HCT116 (cell line): ENCODE data around the gene SPIRE2. TPM values are rescaled to one million over a fixed set of nuclear protein-coding genes. Genes with fewer than 3 reads are reported as not detected.

Experiments
- ATAC-seq: fragments of 200-7000 bp; cut with Tn5 transposase; 2 replicates; pipeline ENCODE4 v1.9.1; 2020; ENCODE audit warnings: mild to moderate bottlenecking, moderate library complexity
- BruUV-seq: library from RNA; stranded (reverse); fragments of 400-500 nt; replicated peaks from 2 replicates; lab custom pipeline; 2021; lab: Mats Ljungman, UMichigan
- CTCF ChIA-PET: fragments of 300-600 bp; sonication (Branson Sonifier 250); formaldehyde crosslinking; loops from one replicate; lab custom pipeline; 2021; ENCODE audit warnings: antibody characterized with exemption; lab: Charles Lee
- POLR2A ChIA-PET: fragments of 300-600, 350-600 bp; sonication (Branson Sonifier 250); formaldehyde crosslinking; loops from one replicate; lab custom pipeline; 2021; ENCODE audit warnings: antibody characterized with exemption; lab: Charles Lee
- RAD21 ChIA-PET, 2 experiments: fragments of 300-600 bp; sonication (Branson Sonifier 250); formaldehyde crosslinking; loops; one replicate each; lab custom pipeline; 2023; ENCODE audit warnings: low total read pairs in 2 of 2; ENCODE audit not compliant: uncharacterized antibody in 2 of 2, unreplicated experiment in 2 of 2, low non-redundant PET in 1 of 2; lab: Charles Lee
- DNase-seq: peaks from one replicate; pipeline ENCODE4 v3.0.0-alpha.2; 2010; ENCODE audit warnings: low read depth, low spot score
- H2AFZ ChIP-seq: fragments of 200-600 bp; shearing (Covaris generic), sonication (generic); 2 replicates; pipeline ENCODE4 v1.6.1; 2017; ENCODE audit warnings: low read depth, mixed run types, mixed read lengths, antibody characterized with exemption, low read length; ENCODE audit not compliant: poor library complexity, severe bottlenecking
- H3K27ac ChIP-seq: 2 replicates; pipeline ENCODE4 v1.5.1; 2012; ENCODE audit warnings: low read depth, low read length
- H3K27me3 ChIP-seq: fragments of 200-600 bp; sonication (generic); 2 replicates; pipeline ENCODE4 v1.6.1; 2016; ENCODE audit warnings: mixed run types, low read length, mixed read lengths; ENCODE audit not compliant: insufficient read depth
- H3K36me3 ChIP-seq, 2 experiments: fragments of 200-500 bp in 1 of 2; fragments of 200-600 bp in 1 of 2; sonication (Bioruptor generic) in 1 of 2; sonication (generic) in 1 of 2; 2 replicates each; pipeline versions ENCODE4 v1.5.1 to v1.6.1; 2014 to 2016; ENCODE audit warnings: low read length in 2 of 2, inconsistent platforms in 1 of 2, mixed read lengths in 1 of 2, mixed run types in 1 of 2; ENCODE audit not compliant: insufficient read depth in 2 of 2, control insufficient read depth in 1 of 2
- H3K4me1 ChIP-seq, 2 experiments: fragments of 200-600 bp in 1 of 2; sonication (generic) in 1 of 2; 2 replicates each; pipeline versions ENCODE4 v1.5.1 to v1.6.1; 2012 to 2017; ENCODE audit warnings: low read length in 2 of 2, inconsistent platforms in 1 of 2, mild to moderate bottlenecking in 1 of 2, mixed read lengths in 1 of 2, mixed run types in 1 of 2, moderate library complexity in 1 of 2; ENCODE audit not compliant: insufficient read depth in 2 of 2, control insufficient read depth in 1 of 2
- H3K4me2 ChIP-seq: fragments of 200-600 bp; sonication (generic); 2 replicates; pipeline ENCODE4 v1.6.1; 2017; ENCODE audit warnings: mixed run types, low read length, mixed read lengths
- H3K4me3 ChIP-seq, 2 experiments: fragments of 200-600 bp in 1 of 2; sonication (generic) in 1 of 2; replicated peaks in 1 of 2; 2 replicates each; pipeline ENCODE4 v1.5.1; 2011 to 2016; ENCODE audit warnings: low read length in 2 of 2, control low read depth in 1 of 2, low read depth in 1 of 2, mild to moderate bottlenecking in 1 of 2, mixed read lengths in 1 of 2, mixed run types in 1 of 2
- H3K79me2 ChIP-seq: fragments of 200-600 bp; sonication (generic); 2 replicates; pipeline ENCODE4 v1.6.1; 2017; ENCODE audit warnings: mild to moderate bottlenecking, mixed run types, low read length, moderate library complexity, mixed read lengths; ENCODE audit not compliant: insufficient read depth
- H3K9ac ChIP-seq: fragments of 200-600 bp; sonication (generic); 2 replicates; pipeline ENCODE4 v1.6.1; 2016; ENCODE audit warnings: low read length, mixed read lengths
- H3K9me2 ChIP-seq: fragments of 200-600 bp; sonication (generic), shearing (Covaris generic); 2 replicates; pipeline ENCODE4 v1.6.1; 2017; ENCODE audit warnings: mixed run types, mild to moderate bottlenecking, moderate library complexity; ENCODE audit not compliant: insufficient read depth
- H3K9me3 ChIP-seq, 2 experiments: fragments of 200-500 bp in 1 of 2; fragments of 200-600 bp in 1 of 2; sonication (Bioruptor generic) in 1 of 2; sonication (generic) in 1 of 2; 2 replicates each; pipeline ENCODE4 v1.6.1; 2014 to 2017; ENCODE audit warnings: low read length in 2 of 2, mixed read lengths in 2 of 2, inconsistent platforms in 1 of 2, low read depth in 1 of 2, mild to moderate bottlenecking in 1 of 2, mixed run types in 1 of 2, moderate library complexity in 1 of 2; ENCODE audit not compliant: control insufficient read depth in 1 of 2, insufficient read depth in 1 of 2
- H4K20me1 ChIP-seq: fragments of 200-600 bp; sonication (generic), shearing (Covaris generic); 2 replicates; pipeline ENCODE4 v1.6.1; 2017; ENCODE audit warnings: mixed run types, mild to moderate bottlenecking, moderate library complexity; ENCODE audit not compliant: insufficient read depth
- ATF3 ChIP-seq: IDR thresholded peaks from 2 replicates; pipeline ENCODE4 v1.6.1; 2012
- CBX3 ChIP-seq: IDR thresholded peaks from 2 replicates; pipeline ENCODE4 v1.6.1; 2012; ENCODE audit warnings: low read depth
- MAX ChIP-seq: IDR thresholded peaks from 2 replicates; pipeline ENCODE4 v1.6.1; 2012
- POLR2AphosphoS5 ChIP-seq: IDR thresholded peaks from 2 replicates; pipeline ENCODE4 v1.6.1; 2011; ENCODE audit warnings: mild to moderate bottlenecking, low read depth, low read length, moderate library complexity
- RAD21 ChIP-seq: IDR thresholded peaks from 2 replicates; pipeline ENCODE4 v1.6.1; 2012; ENCODE audit warnings: low read depth, mild to moderate bottlenecking
- ZFX ChIP-seq: fragments of 450-650 bp; IDR thresholded peaks from 2 replicates; pipeline ENCODE4 v1.6.1; 2017
- intact Hi-C: fragments of 100-400 bp; cut with micrococcal nuclease; formaldehyde crosslinking; loops from 2 replicates; pipeline ENCODE4 v1.10.0; 2022
- total RNA-seq: library from RNA; stranded (reverse); gene quantifications from one replicate; pipeline ENCODE4 v1.2.1, GENCODE V29; 2021; ENCODE audit not compliant: unreplicated experiment
- TF ChIP-seq, protein P1 (sequence below): IDR thresholded peaks from 2 replicates; pipeline ENCODE4 v1.6.1; 2012; ENCODE audit warnings: low read depth

SPIRE2 gene
- total RNA-seq, 1 experiment from 2014 or later = 21.2 TPM

- TF ChIP-seq ATF3 (no peak), ZFX (no peak), MAX (no peak), CBX3 (no peak), POLR2AphosphoS5 (no peak), RAD21 (no peak)
Observed at GRCh38 chr16:89898201-89898967, 70.1 kb downstream of the SPIRE2 start (continued).

DNA sequence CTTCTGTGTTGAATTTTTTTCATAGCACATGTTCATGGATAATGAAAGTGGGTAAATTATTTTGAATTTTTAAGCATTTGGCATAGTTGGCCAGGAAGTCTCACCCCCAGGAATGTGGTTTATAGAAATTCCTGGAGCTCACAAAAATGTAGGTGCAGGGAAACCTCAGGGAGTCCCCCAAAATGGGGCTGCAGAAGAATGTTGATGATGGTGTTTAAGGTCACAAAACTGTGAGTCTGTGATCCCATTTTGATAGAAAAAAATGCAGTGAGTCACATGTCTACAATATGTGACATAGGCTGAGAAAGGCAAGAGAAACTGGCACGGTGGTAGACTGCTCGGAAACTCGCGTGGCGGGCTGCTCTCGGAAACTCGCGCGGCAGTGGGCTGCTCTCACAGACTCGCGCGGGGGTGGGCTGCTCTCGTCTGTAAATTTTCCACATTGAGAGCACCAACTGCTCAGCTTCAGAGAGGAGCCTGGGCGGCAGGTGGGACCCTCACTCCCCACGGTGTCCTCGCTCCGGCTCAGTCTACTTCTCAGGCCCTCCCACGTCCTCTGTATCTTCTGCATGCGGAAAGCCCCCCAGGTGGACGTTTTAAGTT is 71.7 kb downstream of the SPIRE2 start:
- RAD21 ChIA-PET = no interaction called here
- POLR2A ChIA-PET = no interaction called here
- CTCF ChIA-PET = interaction anchor here (1.2 kb wide), 1 partner anchor 11 kb away, joined by 4 read pairs; no protein-coding TSS in a partner anchor

More for the DNA sequence above, 71.7 kb downstream of the SPIRE2 start:
- Histone ChIP-seq H4K20me1 (no peaks in the 10 kb centered on the region), H3K4me2 (no peak overlapping the region), H3K79me2 (peaks cover 3% of the 10 kb centered on the region; the same call in 1 of the 2 replicates), H3K36me3 (peaks cover 39 to 59% of the 10 kb centered on the region in 2 experiments), H3K4me1 (no peaks in the 10 kb centered on the region), H3K27ac (no peak overlapping the region), H3K27me3 (no peaks in the 10 kb centered on the region), H3K9me3 (no peaks in the 10 kb centered on the region), H3K4me3 (no peak overlapping the region), H3K9me2 (no peaks in the 10 kb centered on the region), H3K9ac (no peak overlapping the region), H2AFZ (no peak overlapping the region)
- no TSS peak for BruUV-seq
- ATAC-seq (no peak), DNase-seq (no peak)
- TF ChIP-seq ZFX = 0 out of 2 replicates have a peak, but pooled peaks have one; percentile 3
- TF ChIP-seq, protein P1, sequence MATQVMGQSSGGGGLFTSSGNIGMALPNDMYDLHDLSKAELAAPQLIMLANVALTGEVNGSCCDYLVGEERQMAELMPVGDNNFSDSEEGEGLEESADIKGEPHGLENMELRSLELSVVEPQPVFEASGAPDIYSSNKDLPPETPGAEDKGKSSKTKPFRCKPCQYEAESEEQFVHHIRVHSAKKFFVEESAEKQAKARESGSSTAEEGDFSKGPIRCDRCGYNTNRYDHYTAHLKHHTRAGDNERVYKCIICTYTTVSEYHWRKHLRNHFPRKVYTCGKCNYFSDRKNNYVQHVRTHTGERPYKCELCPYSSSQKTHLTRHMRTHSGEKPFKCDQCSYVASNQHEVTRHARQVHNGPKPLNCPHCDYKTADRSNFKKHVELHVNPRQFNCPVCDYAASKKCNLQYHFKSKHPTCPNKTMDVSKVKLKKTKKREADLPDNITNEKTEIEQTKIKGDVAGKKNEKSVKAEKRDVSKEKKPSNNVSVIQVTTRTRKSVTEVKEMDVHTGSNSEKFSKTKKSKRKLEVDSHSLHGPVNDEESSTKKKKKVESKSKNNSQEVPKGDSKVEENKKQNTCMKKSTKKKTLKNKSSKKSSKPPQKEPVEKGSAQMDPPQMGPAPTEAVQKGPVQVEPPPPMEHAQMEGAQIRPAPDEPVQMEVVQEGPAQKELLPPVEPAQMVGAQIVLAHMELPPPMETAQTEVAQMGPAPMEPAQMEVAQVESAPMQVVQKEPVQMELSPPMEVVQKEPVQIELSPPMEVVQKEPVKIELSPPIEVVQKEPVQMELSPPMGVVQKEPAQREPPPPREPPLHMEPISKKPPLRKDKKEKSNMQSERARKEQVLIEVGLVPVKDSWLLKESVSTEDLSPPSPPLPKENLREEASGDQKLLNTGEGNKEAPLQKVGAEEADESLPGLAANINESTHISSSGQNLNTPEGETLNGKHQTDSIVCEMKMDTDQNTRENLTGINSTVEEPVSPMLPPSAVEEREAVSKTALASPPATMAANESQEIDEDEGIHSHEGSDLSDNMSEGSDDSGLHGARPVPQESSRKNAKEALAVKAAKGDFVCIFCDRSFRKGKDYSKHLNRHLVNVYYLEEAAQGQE = no peak
- intact Hi-C loops = no loop called here
